Inflammatory macrophage treated with lipopolysaccharide for 4 hours (primary cell): ENCODE data around the gene AGAP3.

Experiments used
- DNase-seq: peaks from one replicate; pipeline ENCODE4 v3.0.0-alpha.2; 2020

AGAP3 gene

GRCh38 chr7:151125470-151125845 lies 39.2 kb downstream of the AGAP3 start:
- DNase-seq: no peak

DNA sequence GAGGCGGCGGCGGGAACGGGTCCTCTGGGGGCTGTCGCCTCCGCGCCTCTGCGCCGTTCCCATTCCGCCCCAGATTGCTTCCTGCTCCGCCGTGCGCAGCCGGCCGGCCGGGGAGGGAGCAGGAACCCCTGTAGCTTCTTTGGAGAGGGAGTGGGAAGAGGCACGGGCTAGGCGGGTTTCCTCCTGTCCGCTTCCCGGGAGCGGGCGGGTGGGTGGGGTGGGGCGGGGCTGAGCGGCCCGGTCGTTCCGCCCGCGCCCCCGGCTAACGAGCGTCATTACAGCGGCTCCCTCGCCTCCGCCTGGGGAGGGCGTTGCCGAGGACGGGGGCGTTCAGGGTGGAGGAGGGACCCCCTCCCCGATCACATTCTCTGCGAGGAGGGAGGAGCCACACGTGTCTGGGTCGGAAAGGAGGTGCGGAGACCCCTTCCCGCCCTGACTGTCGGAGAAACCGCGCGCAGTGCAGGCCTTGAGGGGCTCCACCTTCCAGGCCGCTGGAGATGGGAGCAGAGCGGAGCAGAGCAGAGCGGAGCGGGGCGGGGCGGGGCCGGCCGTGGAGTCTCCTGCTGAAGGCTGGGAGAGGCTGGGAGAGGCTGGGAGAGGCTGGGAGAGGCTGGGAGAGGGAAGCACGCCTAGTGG lies 39.7 kb downstream of the AGAP3 start:
- no peak for DNase-seq

DNA sequence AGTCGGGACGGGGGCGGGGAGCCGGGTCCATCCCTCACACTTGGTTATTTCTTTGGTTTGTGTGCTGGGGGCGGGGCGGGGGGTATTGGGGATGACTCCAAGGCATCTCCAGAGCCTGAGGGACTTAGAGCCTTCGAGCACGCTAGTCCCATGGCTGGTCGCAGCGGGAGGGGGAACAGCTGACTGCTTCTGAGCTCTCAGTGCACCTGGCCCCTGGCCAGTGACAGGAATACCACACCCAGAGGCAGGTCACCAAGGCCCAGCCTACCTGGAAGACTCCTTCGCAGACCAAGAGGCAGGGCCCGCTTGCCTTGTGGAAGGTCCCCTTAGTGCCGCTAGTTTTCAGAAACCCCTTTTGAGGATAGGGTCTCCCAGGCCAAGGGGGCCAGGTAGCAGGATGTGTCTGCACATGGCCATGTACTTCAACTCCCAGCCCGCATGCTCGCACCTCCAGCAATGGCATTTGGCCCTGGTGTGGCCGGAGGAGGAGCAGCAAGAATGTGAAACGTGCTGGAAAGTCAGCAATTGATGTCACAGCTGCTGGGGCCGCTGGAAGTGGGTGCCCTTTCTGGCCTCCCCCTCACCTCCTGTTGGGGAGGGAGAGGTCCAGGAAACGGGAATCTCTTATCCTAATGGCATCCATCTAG lies 40.3 kb downstream of the AGAP3 start:
- DNase-seq: no peak

DNA sequence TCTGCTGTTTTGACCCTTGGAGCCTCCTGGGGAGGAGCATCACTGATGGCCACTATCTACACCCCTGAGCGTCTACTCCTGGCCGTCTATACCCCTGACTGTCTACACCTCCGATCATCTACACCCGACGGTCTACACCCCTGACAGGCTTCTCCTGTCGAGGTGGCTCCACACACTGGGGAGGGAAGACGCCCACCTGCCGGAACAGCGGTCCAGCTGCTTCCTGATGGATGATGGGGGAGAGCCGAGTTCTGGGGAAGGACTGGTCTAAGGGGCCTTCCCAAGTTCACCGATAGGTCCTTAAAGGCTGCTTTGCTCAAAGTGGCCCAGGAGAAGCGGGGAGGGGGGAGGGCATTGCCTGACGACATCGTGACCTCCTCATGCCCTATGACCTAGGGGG lies 41.9 kb downstream of the AGAP3 start:
- DNase-seq: no peak

DNA sequence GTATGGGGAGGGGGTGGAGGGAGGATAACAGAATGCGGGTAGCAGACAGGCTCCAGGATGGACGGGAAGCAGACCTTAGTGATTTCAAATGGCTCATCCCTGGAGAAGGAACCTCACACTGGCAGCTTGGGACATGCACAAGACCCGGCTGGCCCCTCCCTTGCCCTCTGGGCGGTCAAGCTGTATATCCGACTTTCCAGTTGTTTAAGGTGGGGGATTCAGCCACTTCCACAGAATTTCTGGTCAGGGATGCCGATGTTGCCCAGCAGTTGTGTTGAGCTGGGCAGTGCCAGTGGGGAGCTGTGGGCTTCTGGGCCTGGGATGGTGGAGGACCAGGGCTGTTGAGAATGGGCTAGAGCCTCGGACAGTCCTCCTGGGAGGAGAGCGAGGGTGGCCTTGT lies 42.4 kb downstream of the AGAP3 start:
- no peak for DNase-seq

DNA sequence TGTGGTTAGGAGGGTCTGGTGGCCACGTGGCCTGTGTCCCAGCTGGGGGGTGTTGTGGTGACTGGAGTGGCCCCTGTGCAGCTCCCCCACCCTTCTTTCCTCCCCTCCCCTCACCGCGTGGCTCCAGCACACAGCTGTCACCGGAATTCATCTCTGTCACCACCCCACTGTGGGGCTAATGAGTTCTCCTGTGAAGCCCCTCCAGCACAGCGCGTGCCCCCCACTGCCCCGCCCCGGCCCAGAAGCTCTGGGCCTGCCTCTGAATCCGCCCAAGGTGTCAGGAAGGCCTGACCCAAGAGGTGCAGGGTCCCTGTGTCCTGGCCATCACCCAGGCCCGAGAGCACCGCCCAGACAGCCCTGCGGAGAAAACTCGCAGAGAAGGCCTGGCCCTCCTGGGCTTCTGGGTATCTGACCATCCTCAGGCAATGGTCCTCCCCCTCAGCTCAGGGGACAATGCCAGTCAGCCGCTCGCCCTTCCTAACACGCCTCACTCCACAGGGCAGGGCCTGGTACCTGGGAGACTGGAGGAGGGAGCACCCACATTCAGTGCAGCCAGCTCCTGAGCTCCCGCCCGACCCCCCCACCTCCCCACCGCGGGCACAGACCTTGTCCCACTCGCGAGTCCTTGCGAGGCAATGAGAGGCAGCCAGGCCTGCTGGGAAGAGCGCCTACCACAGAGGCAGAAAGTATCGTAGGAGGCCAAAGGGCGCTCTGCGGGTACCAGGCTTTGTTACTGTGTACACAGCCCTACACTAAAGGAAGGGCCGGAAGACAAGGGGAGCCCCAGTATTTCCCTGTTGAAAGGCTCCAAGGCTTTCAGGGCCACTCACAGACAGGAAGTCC lies 43.1 kb downstream of the AGAP3 start:
- DNase-seq: no peak

DNA sequence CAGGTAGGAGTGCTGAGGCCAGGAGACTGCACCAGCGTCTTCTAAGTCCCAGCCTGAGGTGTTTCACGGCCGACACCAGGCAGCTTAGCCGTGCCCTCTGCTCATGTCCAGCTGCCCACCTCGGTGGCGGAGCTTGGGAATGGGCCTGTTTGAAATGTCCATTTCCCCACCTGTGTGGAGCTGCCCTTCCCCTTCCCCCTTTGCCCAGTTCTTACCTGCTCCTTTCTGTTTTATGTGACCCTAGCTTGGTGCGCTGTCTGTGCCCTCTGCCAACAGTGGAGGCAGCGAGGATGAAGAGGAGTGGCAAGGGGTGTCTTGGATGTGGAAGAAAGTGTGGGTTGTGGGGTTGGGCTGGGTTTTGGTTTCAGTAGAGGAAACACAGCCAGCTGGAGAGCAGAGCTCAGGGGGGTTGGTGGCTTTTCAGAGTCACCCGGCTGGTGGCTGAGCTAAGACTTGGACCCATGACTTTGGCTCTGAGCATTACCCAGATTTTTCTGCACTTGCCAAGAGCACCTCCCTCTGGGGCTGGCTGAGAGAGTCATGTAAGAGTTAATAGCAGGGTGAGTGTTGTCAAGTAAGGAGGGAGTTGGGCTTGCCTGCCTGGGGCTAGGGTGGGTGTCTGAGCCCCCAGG lies 43.8 kb downstream of the AGAP3 start:
- DNase-seq: no peak

GRCh38 chr7:151130741-151131157 lies 44.5 kb downstream of the AGAP3 start:
- DNase-seq: no peak

DNA sequence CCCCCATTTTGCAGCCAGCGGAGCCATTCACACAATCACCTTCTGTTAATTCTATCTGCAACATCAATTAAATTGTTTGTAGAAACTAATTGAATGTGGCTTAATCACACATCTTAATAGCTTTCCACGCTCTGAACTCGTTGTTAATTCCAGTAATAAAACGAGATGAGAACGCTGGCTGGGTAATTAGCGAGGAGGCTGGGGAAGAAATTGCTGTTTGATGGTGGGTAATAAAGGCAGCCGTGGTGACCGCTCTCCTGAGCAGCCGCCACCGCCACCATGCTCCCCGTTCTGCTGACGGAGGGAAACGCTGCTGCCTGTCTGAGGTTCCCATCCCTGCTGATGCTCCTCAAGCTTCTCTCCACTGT lies 44.9 kb downstream of the AGAP3 start:
- DNase-seq: no peak

GRCh38 chr7:151131592-151132293 lies 45.5 kb downstream of the AGAP3 start:
- no peak for DNase-seq

- no peak for DNase-seq
Observed at GRCh38 chr7:151132461-151133205, 46.4 kb downstream of the AGAP3 start.

GRCh38 chr7:151133266-151133985 lies 47.2 kb downstream of the AGAP3 start:
- DNase-seq: no peak

GRCh38 chr7:151133986-151134742 lies 47.9 kb downstream of the AGAP3 start:
- no peak for DNase-seq

GRCh38 chr7:151134743-151135524 lies 48.7 kb downstream of the AGAP3 start:
- no peak for DNase-seq

GRCh38 chr7:151135525-151135845 lies 49.2 kb downstream of the AGAP3 start:
- no peak for DNase-seq

- DNase-seq: no peak
Observed at GRCh38 chr7:151135866-151136843, 49.9 kb downstream of the AGAP3 start.

DNA sequence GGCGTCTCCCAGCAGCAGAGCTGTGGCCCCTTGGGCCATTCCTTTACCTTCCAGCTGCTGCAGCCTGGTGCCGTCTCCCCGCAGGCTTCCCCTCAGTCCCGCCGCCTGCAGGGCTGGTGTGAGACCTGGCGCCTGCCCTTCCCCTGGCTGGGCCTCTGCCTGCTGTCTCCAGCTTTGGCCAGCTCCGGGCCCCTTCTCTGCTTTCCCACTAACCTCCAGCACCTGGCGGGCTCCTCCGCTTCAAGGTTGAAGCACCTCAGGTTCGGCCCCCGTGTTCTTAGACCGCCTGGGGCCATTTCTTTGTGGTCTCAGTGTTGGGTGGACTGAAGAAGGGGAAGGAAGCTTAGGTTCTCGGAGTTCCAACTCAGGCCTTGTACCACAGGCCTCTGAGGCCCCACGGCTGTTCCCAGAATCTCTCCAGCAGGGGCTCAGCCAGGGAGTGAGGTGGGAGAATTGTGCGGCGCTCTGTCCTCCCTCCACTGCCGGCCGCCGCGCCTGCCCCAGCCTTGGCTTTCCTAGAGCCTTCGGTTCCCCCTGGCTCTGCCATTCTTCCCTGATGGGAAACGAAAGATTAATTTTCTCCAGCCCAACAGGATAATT lies 50.9 kb downstream of the AGAP3 start:
- DNase-seq: no peak

DNA sequence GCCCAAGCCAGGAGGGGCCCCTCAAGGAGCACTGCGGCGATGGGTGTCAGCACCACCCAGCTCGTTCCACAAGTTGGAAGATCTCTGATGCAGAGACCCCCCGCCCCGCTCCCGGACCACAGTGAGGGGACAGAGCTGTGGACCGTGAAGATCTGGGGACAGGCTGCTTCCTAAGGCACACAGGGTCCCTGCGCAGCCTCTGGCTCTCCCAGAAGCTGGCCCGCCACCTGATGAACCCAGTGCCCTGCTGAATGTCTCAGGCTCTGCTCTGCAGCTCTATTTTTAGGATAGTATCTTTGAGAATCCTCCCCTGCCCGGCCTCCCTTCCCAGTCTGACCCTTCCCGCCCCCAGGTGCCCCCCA lies 51.5 kb downstream of the AGAP3 start:
- DNase-seq: no peak
